WERI-Rb-1 (cell line): Measurements from ENCODE around the gene NUDT12.

Experiments
- DNase-seq: peaks from one replicate; pipeline ENCODE4 v3.0.0-alpha.2; 2020
- H3K27ac ChIP-seq: fragments of 250-450 bp; sonication (Bioruptor Pico); 2 replicates; pipeline ENCODE4 v1.5.1; 2020; ENCODE audit warnings: mild to moderate bottlenecking, moderate library complexity
- H3K27me3 ChIP-seq: fragments of 250-450 bp; sonication (Bioruptor Pico); 2 replicates; pipeline ENCODE4 v1.5.1; 2021; ENCODE audit warnings: mild to moderate bottlenecking, low read depth, moderate library complexity; ENCODE audit not compliant: insufficient read depth, severe bottlenecking
- H3K36me3 ChIP-seq: fragments of 250-450 bp; sonication (Bioruptor Pico); 2 replicates; pipeline ENCODE4 v1.5.1; 2020; ENCODE audit warnings: mild to moderate bottlenecking, moderate library complexity
- H3K4me3 ChIP-seq: 2 replicates; pipeline ENCODE4 v1.5.1; 2011; ENCODE audit warnings: low read depth, mild to moderate bottlenecking, control low read depth, low read length
- H3K9me3 ChIP-seq: fragments of 250-450 bp; sonication (Bioruptor Pico); 2 replicates; pipeline ENCODE4 v1.5.1; 2021; ENCODE audit warnings: mild to moderate bottlenecking, moderate library complexity; ENCODE audit not compliant: severe bottlenecking
- TF ChIP-seq, protein P1 (sequence below): IDR thresholded peaks from 2 replicates; pipeline ENCODE4 v1.5.1; 2011; ENCODE audit warnings: low read depth, mild to moderate bottlenecking, control low read depth, inconsistent platforms, low read length

NUDT12 gene

DNA sequence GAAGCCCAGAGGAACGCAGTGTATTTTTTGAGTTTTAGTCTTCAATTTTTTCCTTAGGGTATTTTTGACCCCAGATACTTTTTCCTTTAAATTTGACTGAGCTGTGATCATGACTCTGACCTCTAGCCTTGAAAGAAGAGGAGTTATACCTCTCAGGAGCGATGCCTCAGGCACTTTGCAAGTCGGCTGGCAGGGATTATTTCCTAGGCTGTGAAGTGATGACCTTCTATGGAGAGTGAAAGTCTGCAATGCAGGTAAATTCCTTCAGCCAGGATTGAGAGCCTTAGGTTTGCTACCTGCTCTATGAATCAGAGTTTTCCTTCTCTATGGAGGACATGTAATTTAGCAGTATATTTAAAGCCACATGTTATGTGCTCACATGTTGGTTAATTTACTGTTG is 10.8 kb upstream of the NUDT12 start:
- TF ChIP-seq, protein P1, sequence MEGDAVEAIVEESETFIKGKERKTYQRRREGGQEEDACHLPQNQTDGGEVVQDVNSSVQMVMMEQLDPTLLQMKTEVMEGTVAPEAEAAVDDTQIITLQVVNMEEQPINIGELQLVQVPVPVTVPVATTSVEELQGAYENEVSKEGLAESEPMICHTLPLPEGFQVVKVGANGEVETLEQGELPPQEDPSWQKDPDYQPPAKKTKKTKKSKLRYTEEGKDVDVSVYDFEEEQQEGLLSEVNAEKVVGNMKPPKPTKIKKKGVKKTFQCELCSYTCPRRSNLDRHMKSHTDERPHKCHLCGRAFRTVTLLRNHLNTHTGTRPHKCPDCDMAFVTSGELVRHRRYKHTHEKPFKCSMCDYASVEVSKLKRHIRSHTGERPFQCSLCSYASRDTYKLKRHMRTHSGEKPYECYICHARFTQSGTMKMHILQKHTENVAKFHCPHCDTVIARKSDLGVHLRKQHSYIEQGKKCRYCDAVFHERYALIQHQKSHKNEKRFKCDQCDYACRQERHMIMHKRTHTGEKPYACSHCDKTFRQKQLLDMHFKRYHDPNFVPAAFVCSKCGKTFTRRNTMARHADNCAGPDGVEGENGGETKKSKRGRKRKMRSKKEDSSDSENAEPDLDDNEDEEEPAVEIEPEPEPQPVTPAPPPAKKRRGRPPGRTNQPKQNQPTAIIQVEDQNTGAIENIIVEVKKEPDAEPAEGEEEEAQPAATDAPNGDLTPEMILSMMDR: no peak
- no peak overlapping the region for H3K4me3 ChIP-seq
- DNase-seq: no peak
- H3K27ac ChIP-seq: no peak overlapping the region
- H3K27me3 ChIP-seq: no peaks in the 10 kb centered on the region
- H3K36me3 ChIP-seq: no peaks in the 10 kb centered on the region
- no peaks in the 10 kb centered on the region for H3K9me3 ChIP-seq

- Histone ChIP-seq H3K4me3 (no peak overlapping the region), H3K9me3 (no peaks in the 10 kb centered on the region), H3K36me3 (no peaks in the 10 kb centered on the region), H3K27ac (no peak overlapping the region), H3K27me3 (no peaks in the 10 kb centered on the region)
- TF ChIP-seq, protein P1: no peak
- DNase-seq: no peak
These were observed 9.9 kb upstream of the NUDT12 start for GRCh38 chr5:103572454-103572853.

DNA sequence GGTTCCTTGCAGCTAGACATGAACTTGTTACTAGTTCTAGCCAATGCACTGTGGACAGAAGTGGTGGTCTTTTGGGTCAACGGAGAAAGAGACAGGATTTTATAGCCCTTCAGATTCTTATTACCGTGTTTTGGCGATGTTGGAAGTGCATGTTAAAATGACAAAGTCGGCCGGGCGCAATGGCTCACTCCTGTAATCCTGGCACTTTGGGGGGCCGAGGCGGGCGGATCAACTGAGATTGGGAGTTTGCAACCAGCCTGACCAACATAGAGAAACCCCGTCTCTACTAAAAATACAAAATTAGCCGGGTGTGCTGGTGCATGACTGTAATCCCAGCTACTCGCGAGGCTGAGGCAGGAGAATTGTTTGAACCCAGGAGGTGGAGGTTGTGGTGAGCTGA is 9.1 kb upstream of the NUDT12 start:
- Histone ChIP-seq H3K36me3 (no peaks in the 10 kb centered on the region), H3K9me3 (no peaks in the 10 kb centered on the region), H3K27me3 (no peaks in the 10 kb centered on the region), H3K27ac (no peak overlapping the region), H3K4me3 (no peak overlapping the region)
- DNase-seq: no peak
- TF ChIP-seq, protein P1: no peak

DNA sequence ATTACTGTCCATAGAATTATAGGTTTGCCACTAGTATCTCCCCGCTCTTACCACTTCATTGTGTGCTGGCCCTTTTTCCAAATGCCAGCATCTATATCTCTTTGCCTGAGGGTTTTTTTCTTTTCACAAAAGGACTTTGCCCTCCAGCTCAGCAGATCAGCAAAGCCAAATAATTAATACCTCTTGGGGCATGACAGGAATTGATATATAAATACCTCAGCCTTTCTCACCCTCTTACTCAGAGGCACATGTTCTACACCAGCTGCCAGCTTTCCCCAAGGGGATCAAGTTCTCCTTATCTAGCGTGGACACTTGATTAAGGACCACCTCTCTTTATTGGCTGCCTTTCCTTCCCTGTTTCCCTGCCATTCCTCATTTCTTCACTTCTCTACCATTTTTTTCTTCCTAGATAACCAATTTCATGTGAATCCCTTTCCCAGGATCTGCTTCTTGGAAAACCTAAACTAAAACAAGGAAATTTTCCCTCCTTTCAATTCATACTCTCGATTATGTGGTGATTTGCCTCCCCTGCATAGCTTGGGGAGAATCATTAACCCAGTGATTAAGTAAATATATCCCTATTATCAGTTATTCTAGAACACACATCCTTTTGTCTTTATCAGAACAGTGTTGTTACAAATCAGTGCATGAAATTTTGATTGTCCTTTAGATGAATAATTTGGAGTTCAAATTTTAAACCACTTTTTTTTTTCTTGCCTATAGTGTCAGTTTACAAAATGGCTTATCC is 6.9 kb upstream of the NUDT12 start:
- no peaks in the 10 kb centered on the region for H3K36me3 ChIP-seq
- no peak for DNase-seq
- H3K4me3 ChIP-seq: no peak overlapping the region
- no peaks in the 10 kb centered on the region for H3K9me3 ChIP-seq
- TF ChIP-seq, protein P1: no peak
- H3K27ac ChIP-seq: no peak overlapping the region
- no peaks in the 10 kb centered on the region for H3K27me3 ChIP-seq

DNA sequence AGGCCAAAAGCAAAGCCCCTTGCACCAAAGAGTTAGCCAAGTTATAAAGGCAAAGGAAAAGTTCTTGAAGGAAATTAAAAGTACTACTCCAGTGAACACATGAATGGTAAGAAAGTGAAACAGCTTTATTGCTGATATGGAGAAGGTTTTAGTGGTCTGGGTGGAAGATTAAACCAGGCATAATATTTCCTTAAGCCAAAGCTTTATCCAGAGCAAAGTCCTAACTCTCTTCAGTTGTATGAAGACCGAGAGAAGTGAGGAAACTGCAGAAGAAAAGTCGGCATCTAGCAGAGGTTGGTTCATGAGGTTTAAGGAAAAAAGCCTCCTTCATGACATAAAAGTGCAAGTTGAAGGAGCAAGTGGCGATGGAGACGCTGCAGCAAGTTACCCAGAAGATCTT is 3.1 kb upstream of the NUDT12 start:
- Histone ChIP-seq H3K27ac (no peak overlapping the region), H3K36me3 (no peaks in the 10 kb centered on the region), H3K27me3 (no peaks in the 10 kb centered on the region), H3K4me3 (no peak overlapping the region), H3K9me3 (no peaks in the 10 kb centered on the region)
- TF ChIP-seq, protein P1: no peak
- DNase-seq: no peak
